Airway epithelial cell (primary cell): ENCODE measurements around the gene STRBP. TPM values are rescaled to one million over a fixed set of nuclear protein-coding genes. Genes with fewer than 3 reads are reported as not detected.

ENCODE experiments used
- total RNA-seq: library from RNA; depleted of rRNA; stranded (reverse); fragments of >200 nt; gene quantifications from 2 replicates; pipeline ENCODE4 v1.2.3, GENCODE V29; 2015

STRBP gene
- total RNA-seq, result 7.8 and 9.2 TPM in 2 replicates

DNA sequence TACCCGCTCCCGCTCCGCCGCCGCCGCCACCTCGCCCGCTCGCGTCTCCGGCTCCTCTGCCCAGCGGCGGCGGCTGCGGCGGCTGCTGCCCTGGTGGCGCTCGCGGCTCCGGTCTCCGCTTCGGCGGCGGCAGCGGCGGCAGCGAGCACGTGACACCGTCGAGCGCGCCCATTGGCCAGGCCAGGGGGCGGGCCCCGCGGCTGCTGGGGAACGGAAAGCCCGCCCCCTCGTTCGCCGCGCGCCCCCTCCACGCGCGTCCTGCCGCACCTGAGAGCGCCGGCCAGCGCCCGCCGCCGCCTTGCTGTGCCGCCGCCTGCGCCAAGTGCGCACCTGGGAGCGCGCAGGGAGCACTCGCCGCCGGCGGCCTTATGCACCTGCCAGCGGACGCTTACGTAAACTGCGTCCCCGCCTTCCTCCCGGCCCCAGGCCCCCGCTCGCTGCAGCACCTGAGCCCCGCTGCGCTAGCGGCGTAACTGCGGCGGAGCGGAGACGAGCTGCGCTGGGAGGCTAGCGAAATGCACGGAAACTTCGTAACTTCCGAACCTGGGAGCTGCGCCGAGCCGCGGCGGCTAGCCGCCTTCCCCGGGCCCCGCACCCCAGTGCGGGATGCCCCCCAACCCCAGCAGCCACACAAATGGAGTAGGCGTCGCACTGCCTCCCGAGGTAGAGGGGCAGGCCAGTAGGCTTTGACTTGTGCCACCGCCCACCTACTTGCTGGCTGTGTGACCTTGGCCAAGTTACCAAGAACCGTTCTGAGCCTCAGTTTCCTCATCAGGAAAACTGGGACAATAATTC, at the start of gene STRBP:
STRBP (minus strand) TSS at position 122 of the 795 bp plus-strand sequence. CDS start 84,452 bp downstream, outside the sequence.

Other genes starting within 250 kb of the STRBP start
- gene GPR21, start 234.9 kb downstream of the STRBP start, total RNA-seq, result 0.28 and 0.42 TPM in 2 replicates
- gene CRB2, start 87.6 kb upstream of the STRBP start, total RNA-seq, result not detected in 2 replicates